Adipocyte (in vitro differentiated cells): Measurements from ENCODE around the gene CWC27.
A peak's percentile ranks its signal among the peaks of the same experiment; 100 is the strongest.

Experiments
- DNase-seq: peaks from one replicate; pipeline ENCODE4 v3.0.0-alpha.2; 2015; ENCODE audit warnings: low read depth
- H3K27me3 ChIP-seq: replicated peaks from 2 replicates; pipeline ENCODE4 v1.7.0; 2013; ENCODE audit warnings: mild to moderate bottlenecking, low read length, moderate library complexity; ENCODE audit not compliant: control insufficient read depth, insufficient read depth
- H3K36me3 ChIP-seq: 2 replicates; pipeline ENCODE4 v1.7.0; 2013; ENCODE audit warnings: low read length, mild to moderate bottlenecking, moderate library complexity; ENCODE audit not compliant: control insufficient read depth, insufficient read depth, severe bottlenecking
- H3K4me1 ChIP-seq: 2 replicates; pipeline ENCODE4 v1.7.0; 2013; ENCODE audit warnings: mild to moderate bottlenecking, low read length, moderate library complexity; ENCODE audit not compliant: control insufficient read depth, insufficient read depth
- H3K4me3 ChIP-seq: 2 replicates; pipeline ENCODE4 v1.7.0; 2013; ENCODE audit warnings: mild to moderate bottlenecking, low read length, moderate library complexity
- H3K9ac ChIP-seq: 2 replicates; pipeline ENCODE4 v1.7.0; 2013; ENCODE audit warnings: mild to moderate bottlenecking, low read length, moderate library complexity
- H3K9me3 ChIP-seq: 2 replicates; pipeline ENCODE4 v1.7.0; 2013; ENCODE audit warnings: mild to moderate bottlenecking, low read length, moderate library complexity; ENCODE audit not compliant: control insufficient read depth

The CWC27 gene

DNA sequence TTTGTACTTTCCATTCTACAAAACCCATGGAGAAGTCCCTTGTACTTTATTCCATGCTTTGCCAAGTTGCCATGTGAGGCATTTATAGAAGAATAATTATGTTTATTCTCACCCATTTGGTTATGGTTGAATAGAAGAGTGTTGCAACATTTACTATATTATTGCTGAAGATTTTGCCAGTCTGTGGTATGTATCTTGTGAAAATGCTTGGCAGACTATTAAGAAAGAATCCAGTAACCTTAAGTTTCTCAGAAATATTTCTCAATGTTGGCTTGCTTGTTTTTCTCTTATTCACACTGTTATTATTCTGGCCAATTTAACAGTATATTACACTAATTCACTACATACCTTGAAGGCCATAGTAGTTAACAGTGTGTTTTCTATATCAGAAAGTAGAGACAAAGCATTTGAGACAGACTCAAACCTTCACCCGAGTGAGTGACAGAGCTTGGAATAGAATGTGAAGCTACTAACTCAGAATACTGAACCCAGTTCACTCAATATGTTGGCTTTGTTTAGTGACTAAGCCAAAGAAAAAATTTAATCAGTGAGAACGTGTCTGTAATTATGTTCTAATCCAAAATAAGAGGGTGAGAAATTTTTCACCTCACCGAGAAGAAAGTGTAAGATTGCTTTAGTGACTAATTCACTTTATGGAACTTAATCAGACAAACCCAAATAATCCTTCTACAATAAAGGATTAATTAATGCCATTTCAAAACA is 184.4 kb downstream of the CWC27 start:
- Histone ChIP-seq H3K9me3 (no peaks in the 10 kb centered on the region), H3K9ac (no peak overlapping the region), H3K4me3 (peak overlapping the region; percentile 6), H3K36me3 (no peaks in the 10 kb centered on the region), H3K27me3 (no peaks in the 10 kb centered on the region), H3K4me1 (peaks cover 16% of the 10 kb centered on the region)
- DNase-seq: peak; percentile 41

DNA sequence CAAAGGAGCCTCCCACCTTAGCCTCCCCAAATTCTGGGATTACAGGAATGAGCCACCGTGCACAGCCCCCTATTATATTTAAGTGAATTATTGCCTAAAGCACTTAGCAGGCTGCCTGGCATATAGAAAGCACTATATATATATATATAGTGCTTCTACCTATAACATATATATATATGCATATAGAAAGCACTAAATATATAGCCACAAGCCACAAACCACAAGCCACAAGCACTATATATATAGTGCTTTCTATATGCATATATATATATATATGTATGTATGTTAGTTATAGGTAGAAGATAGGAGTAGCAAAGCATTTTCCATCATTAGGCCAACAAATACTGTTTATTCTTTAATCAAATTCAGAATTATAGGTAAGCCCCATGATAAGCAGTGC is 185.8 kb downstream of the CWC27 start:
- no peak for DNase-seq

DNA sequence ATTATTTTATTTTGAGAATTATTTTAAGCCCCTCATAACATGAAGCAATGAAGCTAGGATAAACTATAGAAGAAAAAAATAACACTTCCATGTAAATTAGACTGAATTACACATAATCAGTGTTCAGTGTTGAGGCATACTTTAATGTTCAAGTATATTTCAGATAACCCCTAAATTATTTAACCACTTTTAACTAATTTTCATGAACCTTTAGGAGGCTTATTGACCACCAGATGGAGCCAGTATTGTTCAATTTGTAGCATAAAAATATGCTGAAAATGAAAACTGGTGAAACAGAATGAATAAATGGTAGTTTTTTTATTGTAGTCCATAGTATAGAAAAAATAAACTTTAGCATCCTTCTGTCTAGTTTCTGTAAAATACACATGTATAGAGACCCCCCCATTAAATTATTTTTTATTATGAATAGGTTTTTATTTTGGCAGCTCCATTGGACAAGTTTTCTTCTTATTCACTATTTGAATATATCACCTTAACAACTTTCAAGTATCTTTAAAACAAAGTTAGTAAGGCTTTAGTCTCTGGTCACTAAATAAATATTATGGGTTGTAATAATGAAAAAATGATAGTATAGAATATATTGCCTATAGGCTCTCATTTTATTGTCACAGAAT is 190.1 kb downstream of the CWC27 start:
- H3K4me3 ChIP-seq: no peak overlapping the region
- H3K36me3 ChIP-seq: peaks cover 4% of the 10 kb centered on the region
- DNase-seq: peak; percentile 87
- H3K27me3 ChIP-seq: no peaks in the 10 kb centered on the region
- H3K9ac ChIP-seq: no peak overlapping the region
- peaks cover 2% of the 10 kb centered on the region for H3K4me1 ChIP-seq
- H3K9me3 ChIP-seq: peaks cover 17% of the 10 kb centered on the region

More for the DNA sequence above, 185.8 kb downstream of the CWC27 start:
- H3K4me3 ChIP-seq: no peak overlapping the region
- no peaks in the 10 kb centered on the region for H3K27me3 ChIP-seq
- no peaks in the 10 kb centered on the region for H3K36me3 ChIP-seq
- no peaks in the 10 kb centered on the region for H3K9me3 ChIP-seq
- H3K9ac ChIP-seq: no peak overlapping the region
- H3K4me1 ChIP-seq: peaks cover 16% of the 10 kb centered on the region

DNA sequence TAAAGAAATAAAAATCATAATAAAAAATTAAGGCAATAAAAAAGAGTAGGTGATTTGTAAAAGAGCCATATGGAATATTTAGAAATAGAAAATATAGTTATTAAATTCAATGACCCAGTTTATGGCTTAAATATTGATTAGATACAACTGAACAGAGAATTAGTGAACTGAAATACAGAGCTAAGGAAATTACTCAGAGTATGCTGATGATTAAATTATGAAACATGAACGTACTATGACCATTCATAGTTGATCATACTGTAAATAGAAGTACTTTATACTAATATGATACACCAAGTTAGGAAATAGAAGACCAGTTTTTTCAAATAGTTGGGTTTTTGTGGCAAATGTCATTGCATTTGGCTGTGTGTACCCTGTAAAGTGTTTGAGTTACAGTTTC is 194.5 kb downstream of the CWC27 start:
- H3K36me3 ChIP-seq: peaks cover 4% of the 10 kb centered on the region
- peak overlapping the region; percentile 41 for H3K4me3 ChIP-seq
- H3K9me3 ChIP-seq: peaks cover 29% of the 10 kb centered on the region

DNA sequence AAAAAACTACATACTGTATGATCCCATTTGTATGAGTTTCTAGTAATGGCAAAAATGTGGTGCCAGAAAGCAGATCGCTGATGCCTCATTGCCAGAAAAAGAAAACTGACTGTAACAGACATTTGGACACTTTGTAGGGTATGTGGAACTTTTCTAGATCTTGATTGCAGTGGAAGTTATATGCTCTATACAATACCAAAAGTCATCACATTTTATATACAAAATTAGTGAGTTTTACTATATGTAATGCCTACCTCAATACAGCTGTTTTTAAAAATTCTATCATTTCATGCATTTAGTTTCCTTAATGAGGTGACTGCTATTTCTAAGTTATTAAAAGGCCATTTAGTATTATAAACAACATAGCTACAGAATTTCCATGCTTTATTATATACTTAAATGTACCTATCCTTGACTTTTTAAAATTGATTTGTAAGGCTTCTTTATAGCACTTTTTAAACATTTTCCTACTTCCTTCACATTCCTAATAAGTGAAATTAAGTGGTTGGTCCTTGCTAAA is 199.9 kb downstream of the CWC27 start:
- H3K9me3 ChIP-seq: peaks cover 14% of the 10 kb centered on the region
- H3K4me3 ChIP-seq: no peak overlapping the region
- no peak for DNase-seq
- H3K4me1 ChIP-seq: no peaks in the 10 kb centered on the region
- no peaks in the 10 kb centered on the region for H3K27me3 ChIP-seq
- peaks cover 5% of the 10 kb centered on the region for H3K36me3 ChIP-seq
- H3K9ac ChIP-seq: no peak overlapping the region

More for the DNA sequence above, 194.5 kb downstream of the CWC27 start:
- H3K4me1 ChIP-seq: no peaks in the 10 kb centered on the region
- DNase-seq: no peak
- H3K27me3 ChIP-seq: no peaks in the 10 kb centered on the region
- no peak overlapping the region for H3K9ac ChIP-seq

DNA sequence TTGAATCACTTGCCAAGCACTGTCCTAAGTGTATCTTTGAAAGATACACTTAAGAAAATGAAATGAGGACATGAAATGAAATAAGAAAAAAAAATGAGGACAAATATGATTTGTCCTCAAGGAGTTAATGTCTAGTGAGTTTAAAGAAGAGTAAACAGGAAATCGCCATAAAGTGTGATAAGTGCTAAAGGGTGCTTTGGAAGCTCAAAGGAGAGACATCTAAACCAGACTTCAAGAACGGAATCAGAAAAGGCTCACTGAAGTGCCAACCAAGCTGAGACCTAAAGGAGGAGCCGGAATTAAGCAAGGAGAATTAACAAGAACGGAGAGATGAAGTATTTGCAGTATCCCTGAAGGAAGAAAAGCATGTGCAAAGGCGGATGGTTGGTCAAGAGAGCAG is 200.8 kb downstream of the CWC27 start:
- H3K4me1 ChIP-seq: no peaks in the 10 kb centered on the region
- peaks cover 5% of the 10 kb centered on the region for H3K9me3 ChIP-seq
- no peak for DNase-seq
- H3K36me3 ChIP-seq: peaks cover 3% of the 10 kb centered on the region
- H3K27me3 ChIP-seq: no peaks in the 10 kb centered on the region
- H3K4me3 ChIP-seq: no peak overlapping the region
- H3K9ac ChIP-seq: no peak overlapping the region

DNA sequence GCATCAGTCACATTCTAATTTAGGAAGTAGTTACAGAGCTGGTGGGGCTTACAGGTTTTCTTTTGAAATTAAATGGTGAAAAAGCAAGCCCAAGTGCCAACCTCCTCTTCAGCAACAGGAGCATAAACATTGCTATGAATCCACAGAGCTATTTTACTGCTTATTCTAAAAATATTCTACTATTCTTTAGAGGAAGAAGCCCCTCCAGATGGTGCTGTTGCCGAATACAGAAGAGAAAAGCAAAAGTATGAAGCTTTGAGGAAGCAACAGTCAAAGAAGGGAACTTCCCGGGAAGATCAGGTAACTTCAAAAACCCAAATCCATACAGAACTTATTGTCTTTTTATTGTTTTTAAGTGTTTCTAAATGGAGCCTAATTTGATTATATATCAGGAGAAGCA is 202.8 kb downstream of the CWC27 start:
- Histone ChIP-seq H3K36me3 (peaks cover 3% of the 10 kb centered on the region), H3K4me1 (no peaks in the 10 kb centered on the region), H3K27me3 (no peaks in the 10 kb centered on the region), H3K9me3 (no peaks in the 10 kb centered on the region), H3K4me3 (no peak overlapping the region), H3K9ac (no peak overlapping the region)
- DNase-seq: no peak

DNA sequence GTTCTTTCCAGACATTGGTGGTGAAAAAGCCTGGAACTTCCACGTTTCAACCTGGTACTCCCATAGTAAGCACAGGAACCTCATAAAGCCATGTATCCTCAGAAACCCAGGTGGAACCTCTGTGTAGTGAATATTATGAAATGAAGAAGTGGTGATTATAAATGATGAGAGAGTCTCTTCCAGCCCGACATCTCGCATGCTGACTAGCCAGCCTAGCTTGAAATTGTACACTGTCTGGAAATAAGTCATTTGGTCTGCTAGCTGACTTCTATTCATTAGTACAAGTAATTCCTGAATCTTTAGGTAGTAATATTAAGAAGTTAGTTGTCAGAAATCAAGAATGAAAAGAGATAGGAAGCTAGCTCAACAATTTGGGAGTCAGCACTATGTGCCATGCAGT is 203.3 kb downstream of the CWC27 start:
- Histone ChIP-seq H3K4me1 (no peaks in the 10 kb centered on the region), H3K9me3 (no peaks in the 10 kb centered on the region), H3K36me3 (peaks cover 3% of the 10 kb centered on the region), H3K9ac (no peak overlapping the region), H3K4me3 (no peak overlapping the region), H3K27me3 (no peaks in the 10 kb centered on the region)
- no peak for DNase-seq

DNA sequence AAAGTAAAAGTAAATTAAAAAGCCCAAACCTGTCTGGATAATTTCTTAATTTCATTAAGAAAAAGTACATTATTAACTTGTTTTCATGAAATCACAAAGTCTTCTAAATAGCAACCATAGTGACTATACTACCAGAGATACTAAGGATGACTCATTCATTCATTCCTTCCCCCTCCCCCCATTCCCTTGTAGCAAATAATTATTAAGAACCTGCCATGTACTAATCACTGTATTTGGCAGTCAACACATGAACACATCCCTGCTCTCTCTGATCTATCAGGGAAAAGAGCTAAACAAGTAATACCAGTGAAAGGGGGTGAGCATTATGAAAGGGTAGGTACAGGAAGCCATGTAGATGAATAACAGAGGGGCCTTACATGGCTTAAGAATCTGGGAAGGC is 203.9 kb downstream of the CWC27 start:
- DNase-seq: no peak
- Histone ChIP-seq H3K4me1 (peaks cover under 1% of the 10 kb centered on the region), H3K4me3 (no peak overlapping the region), H3K27me3 (no peaks in the 10 kb centered on the region), H3K9me3 (no peaks in the 10 kb centered on the region), H3K9ac (no peak overlapping the region), H3K36me3 (peaks cover 3% of the 10 kb centered on the region)

DNA sequence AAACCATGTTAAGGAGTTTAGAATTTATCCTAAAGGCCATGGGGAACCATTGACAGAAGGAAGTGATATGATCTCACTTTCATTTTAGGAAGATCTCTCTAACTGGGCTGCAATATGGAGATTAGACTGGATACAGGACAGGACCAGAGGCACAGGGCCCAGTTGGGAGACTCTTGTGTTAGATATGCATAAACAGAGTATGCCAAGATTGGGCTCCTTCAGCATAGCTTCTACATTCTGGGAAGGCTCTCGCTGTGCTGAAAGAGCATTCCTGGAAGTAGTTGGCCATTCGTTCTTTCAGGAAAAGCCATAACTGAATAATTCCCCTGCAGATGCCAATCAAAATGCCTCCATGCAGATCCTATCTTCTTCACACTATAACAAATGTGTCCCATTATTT is 204.5 kb downstream of the CWC27 start:
- Histone ChIP-seq H3K9ac (no peak overlapping the region), H3K27me3 (no peaks in the 10 kb centered on the region), H3K36me3 (peaks cover 3% of the 10 kb centered on the region), H3K9me3 (no peaks in the 10 kb centered on the region), H3K4me1 (peaks cover 6% of the 10 kb centered on the region), H3K4me3 (no peak overlapping the region)
- DNase-seq: no peak

DNA sequence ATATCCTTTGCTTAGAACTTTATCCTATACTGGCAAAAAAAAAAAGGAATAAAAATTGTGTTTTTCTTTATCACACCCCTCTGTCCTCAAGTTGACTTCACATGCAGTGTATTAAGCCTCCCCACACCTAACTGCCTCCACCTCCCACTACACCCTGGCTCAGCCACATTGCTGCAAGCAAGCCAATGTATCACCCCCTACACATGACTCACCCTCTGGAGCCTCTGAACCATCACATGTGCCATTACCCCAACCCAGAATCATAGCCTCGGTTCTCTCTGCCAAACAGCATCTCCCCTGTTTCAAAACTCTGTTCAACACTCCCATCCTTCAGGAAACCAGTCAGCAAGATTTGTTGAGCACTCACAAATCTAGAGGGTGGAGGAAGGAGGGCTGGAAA is 209.0 kb downstream of the CWC27 start:
- DNase-seq: no peak
- H3K4me3 ChIP-seq: no peak overlapping the region

More for the DNA sequence above, 209.0 kb downstream of the CWC27 start:
- Histone ChIP-seq H3K27me3 (no peaks in the 10 kb centered on the region), H3K9me3 (no peaks in the 10 kb centered on the region), H3K9ac (no peak overlapping the region), H3K36me3 (peaks cover 3% of the 10 kb centered on the region), H3K4me1 (peaks cover 12% of the 10 kb centered on the region)
